ENCODE data around the gene TAAR5.
"Not testable (repeated sequence)": the region's sequence is repeated elsewhere in the genome, so short reads cannot be mapped to it uniquely, and the experiment has no call there.

TAAR5 gene

DNA sequence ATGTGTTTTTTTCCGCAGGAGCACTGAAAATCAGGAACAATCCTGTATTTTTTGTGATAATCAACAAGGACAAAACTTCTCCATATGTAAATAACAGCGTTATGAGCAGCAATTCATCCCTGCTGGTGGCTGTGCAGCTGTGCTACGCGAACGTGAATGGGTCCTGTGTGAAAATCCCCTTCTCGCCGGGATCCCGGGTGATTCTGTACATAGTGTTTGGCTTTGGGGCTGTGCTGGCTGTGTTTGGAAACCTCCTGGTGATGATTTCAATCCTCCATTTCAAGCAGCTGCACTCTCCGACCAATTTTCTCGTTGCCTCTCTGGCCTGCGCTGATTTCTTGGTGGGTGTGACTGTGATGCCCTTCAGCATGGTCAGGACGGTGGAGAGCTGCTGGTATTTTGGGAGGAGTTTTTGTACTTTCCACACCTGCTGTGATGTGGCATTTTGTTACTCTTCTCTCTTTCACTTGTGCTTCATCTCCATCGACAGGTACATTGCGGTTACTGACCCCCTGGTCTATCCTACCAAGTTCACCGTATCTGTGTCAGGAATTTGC, 19.2 kb downstream of the TAAR5 start, which contains the start of gene TAAR6:
TSS of gene TAAR6 (plus strand) at position 102 of the 557 bp plus-strand sequence. CDS start at position 102, 0 bp downstream.
- no peak for DNase-seq (ENCODE audit: low read depth)

DNA sequence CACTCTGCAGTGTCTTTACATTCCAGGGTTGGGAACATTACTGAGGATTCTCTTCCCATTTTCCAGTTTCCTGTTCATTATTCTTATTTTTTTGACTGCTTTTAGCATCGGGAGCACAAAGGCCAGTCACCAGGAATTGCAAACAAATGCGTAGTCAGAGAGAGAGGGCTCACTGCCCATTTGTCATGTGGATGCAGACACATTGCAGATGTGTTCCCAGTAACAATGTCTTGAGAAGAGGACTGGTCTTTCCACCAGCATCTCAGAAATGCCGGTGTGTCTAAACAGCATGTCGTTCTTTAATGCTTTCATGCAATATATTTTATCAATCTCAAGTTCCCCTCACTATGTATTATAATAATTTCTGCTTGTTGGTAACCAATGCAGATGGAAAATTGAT, 20.4 kb downstream of the TAAR5 start:
- DNase-seq (ENCODE audit: low read depth), result no peak

DNA sequence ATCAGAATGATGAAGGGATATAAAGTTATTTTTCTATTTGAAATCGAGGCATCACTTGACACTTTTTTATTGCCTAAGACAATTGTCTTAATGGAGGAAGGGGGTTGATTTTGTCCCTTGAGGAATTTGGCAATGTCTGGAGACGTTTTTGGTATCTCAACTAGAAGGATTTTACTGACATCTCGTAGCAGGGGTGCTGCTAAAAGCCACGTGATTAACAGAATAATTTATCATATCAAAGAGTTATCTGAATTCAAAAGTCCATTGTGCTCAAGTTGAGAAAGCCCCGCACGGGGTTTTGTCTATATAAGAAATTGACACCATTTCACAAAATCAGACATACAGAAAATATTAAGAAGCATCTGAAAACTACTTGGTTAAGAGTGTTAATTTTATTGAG, 20.9 kb downstream of the TAAR5 start:
- DNase-seq (ENCODE audit: low read depth), result no peak

DNA sequence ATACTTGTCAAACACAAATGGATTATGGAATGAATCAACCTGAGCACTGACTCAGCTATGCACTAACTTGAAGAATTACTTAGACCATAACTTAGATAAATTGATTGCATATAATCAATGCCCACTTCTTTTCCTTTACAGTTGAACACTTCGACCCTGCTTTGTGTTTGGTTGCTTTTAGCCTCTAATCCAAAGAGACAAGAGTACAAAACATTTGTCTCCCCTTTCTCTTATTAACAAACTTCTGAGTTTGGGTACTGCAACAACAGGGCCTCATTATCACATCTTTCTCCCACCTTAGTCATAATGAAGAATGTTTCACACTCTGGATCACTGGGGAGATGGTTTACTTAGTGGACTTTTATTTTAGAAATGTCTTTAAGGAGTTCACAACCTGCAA, 22.0 kb downstream of the TAAR5 start:
- DNase-seq (ENCODE audit: low read depth), result no peak

DNA sequence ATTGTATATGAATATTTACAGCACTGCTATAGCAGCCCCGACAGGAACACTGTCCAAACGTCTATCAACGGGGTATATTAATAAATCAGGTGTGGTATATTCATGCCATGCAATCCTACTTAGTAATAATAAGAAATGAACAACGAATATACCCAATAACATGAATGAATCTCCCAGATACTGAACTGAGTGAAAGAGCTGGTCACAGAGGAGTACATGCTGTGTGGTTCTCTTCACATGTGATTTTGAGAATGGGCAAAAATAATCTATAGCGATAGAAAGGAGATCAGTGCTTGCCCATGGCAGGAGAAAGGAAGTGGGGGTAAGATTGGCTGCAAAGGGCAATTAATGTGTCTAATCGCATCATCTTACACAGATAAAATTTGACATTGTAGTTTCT, 23.1 kb downstream of the TAAR5 start:
- no peak for DNase-seq (ENCODE audit: low read depth)

DNA sequence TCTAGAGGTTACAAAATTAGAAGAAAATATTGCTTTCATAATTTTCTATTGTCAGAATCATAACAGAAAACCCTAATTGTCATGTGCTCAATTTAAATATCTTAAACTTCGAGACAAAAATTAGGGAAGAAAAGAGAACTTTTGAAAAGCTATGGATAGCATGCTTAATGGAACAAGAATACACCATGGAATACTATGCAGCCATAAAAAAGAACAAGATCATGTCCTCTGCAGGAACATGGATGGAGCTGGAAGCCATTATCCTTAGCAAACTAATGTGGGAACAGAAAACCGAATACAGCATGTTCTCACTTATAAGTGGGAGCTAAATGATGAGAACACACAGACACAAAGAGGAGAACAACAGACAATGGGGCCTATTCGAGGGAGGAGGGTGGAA, 29.5 kb downstream of the TAAR5 start:
- not testable (repeated sequence) for DNase-seq (ENCODE audit: low read depth)

DNA sequence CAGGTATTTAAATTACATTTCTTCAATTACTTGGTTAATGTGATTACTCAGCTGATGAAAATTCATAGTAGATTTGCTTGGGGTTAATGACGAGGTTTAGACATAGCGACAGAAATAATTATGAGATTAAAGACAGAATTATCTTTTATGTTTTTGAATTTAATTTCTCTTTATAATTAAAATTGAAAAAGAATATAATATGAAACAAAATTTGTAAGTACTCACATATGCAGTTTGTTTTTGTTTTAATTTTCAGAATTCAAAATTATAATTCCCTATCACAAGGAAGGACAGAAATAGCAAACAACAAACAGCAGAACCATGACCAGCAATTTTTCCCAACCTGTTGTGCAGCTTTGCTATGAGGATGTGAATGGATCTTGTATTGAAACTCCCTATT, 37.2 kb downstream of the TAAR5 start, which contains the start of gene TAAR8:
TSS of gene TAAR8 (plus strand) at position 301 of the 400 bp plus-strand sequence. CDS start at position 322, 21 bp downstream.
- no peak for DNase-seq (ENCODE audit: low read depth)

GRCh38 chr6:132551214-132551613, 38.3 kb downstream of the TAAR5 start:
- no peak for DNase-seq (ENCODE audit: low read depth)

DNA sequence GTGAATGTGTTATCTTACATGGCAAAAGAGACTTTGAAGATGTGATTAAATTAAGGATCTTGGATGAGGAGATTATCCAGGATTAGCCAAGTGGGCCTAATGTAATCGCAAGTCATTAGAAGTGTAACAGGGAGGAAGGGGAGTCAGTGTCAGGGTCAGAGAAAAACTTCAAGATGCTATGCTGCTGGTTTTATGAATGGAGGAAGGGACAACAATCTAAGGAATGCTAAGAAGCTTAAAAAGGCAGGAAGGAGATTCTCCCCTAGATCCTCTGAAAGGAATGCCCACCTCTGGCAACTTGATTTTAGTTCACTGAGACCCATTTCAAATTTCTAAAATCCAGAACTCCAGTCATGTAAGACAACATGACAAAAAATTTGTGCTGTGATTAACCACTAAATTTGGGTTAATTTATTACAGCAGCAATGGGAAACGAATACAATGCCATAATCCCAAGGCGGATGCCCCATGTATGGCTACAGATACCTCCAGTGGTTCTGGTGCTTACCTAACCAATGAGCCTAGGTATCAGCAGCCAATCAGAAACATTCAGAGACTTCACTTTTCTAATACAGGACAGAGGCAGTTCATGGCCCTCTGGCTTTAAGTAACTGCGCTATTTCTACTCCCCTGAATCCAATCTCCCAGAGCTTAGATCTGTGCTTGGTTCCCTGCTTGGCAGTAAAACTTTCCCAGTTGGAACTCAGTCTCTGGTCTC, 40.6 kb downstream of the TAAR5 start:
- no peak for DNase-seq (ENCODE audit: low read depth)

DNA sequence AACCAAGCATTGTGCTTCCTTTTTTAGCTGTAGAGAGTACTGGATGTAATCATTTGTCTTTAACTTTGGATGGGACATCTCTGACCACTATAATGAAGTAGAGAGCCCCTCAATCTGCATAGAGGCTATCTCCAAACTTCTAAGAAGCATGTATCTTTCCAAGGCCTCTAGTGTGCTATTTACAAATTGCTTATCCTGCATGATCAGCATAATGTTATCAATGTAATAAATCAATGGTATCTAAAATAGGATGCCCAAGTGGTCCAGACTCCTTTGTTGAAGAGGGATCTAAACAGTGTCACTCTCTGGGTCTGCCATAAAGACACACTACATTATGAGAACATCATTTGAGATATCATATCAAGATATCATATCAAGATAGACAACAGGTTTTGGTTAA, 44.7 kb downstream of the TAAR5 start:
- DNase-seq (ENCODE audit: low read depth), result no peak
